ENCODE data around the gene EIF2S2. TPM values are rescaled to one million over a fixed set of nuclear protein-coding genes. Genes with fewer than 3 reads are reported as not detected.

The EIF2S2 gene
- total RNA-seq, 1 experiment from 2014 or later, result 124 TPM

DNA sequence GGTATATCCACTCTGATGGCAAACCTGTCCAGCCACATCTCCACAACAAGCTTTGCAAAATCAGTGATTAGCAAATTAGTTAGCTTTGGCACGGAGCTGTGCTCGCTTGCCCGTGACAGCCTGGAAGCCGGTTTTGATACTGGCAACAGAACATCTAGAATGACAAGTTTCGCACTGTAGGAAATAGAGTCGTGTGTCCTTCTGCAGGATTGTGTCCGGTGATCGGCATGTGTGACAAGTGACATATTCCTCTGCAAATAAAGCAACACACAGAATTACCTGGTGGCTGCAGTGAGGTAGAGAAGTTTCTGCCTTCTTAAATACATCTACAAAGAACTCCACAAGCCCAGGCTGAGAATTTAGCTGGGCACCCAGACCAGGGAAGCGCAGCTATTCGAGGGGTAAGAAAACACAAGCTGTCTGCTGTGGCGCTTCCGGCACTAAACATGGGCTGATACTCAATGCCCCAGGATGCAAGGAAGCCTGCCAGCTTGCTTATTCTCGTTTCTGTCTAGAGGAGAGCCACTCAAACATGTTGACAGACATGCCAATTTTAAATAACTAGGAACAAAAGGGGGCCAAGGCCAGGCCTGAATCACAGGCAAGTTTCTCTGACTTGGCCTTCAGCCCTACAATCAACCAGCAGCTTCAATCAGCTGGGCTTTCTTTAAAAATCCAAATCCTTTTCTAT, 22.2 kb downstream of the EIF2S2 start:
- ATAC-seq (no peak), DNase-seq (ENCODE audit: low spot score) (no peak)
- H3K36me3 Mint-ChIP-seq, result peaks cover 66% of the 10 kb centered on the region
- H3K4me1 Mint-ChIP-seq, result no peaks in the 10 kb centered on the region
- TF ChIP-seq IRF2 (CRISPR knock-in tag; IDR thresholded peaks at IDR 0.05; ENCODE audit: borderline replicate concordance, low read depth) (no peak), OVOL2 (CRISPR knock-in tag; IDR thresholded peaks at IDR 0.05; ENCODE audit: borderline replicate concordance) (no peak), TEAD4 (CRISPR knock-in tag; IDR thresholded peaks at IDR 0.05) (no peak), ZNF138 (CRISPR knock-in tag; conservative IDR thresholded peaks at IDR 0.05) (no peak)
- TF ChIP-seq, protein P1, sequence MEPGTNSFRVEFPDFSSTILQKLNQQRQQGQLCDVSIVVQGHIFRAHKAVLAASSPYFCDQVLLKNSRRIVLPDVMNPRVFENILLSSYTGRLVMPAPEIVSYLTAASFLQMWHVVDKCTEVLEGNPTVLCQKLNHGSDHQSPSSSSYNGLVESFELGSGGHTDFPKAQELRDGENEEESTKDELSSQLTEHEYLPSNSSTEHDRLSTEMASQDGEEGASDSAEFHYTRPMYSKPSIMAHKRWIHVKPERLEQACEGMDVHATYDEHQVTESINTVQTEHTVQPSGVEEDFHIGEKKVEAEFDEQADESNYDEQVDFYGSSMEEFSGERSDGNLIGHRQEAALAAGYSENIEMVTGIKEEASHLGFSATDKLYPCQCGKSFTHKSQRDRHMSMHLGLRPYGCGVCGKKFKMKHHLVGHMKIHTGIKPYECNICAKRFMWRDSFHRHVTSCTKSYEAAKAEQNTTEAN (CRISPR knock-in tag; IDR thresholded peaks at IDR 0.05), result no peak
- H3K27ac Mint-ChIP-seq, result peak overlapping the region; percentile 53
- ChIA-PET POLR2A (interaction anchor here (1.2 kb wide), 1 partner anchor 22 kb away, joined by 3 read pairs; the partner anchor contains the start of gene EIF2S2), CTCF (no interaction called here)
- no peaks in the 10 kb centered on the region for H3K27me3 Mint-ChIP-seq (ENCODE audit: low read depth)
- H3K9me3 Mint-ChIP-seq, result no peaks in the 10 kb centered on the region
- H3K4me3 Mint-ChIP-seq, result no peak overlapping the region

DNA sequence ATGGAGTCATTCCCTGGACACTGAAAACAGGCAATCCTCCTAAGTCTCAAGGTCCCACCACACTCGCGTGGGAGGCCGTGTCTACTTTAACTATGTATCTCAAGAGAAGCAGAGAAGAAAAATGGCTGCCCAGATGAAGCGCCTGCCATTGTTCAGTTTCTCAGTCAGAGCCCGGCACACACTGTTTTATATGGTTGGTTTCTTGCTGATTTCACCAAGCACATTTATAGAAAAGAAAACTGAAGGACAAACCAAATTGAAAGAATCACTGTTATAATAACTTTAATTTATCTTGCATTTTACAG, 22.9 kb downstream of the EIF2S2 start:
- Mint-ChIP-seq H3K36me3 (peaks cover 66% of the 10 kb centered on the region), H3K27ac (no peak overlapping the region), H3K9me3 (no peaks in the 10 kb centered on the region), H3K27me3 (ENCODE audit: low read depth) (no peaks in the 10 kb centered on the region), H3K4me1 (no peaks in the 10 kb centered on the region), H3K4me3 (no peak overlapping the region)
- TF ChIP-seq CBFB (CRISPR knock-in tag; IDR thresholded peaks at IDR 0.05; ENCODE audit: low read depth) (no peak), MXD4 (CRISPR knock-in tag; IDR thresholded peaks at IDR 0.05; ENCODE audit: borderline replicate concordance) (no peak), FOXP1 (CRISPR knock-in tag; IDR thresholded peaks at IDR 0.05; ENCODE audit: borderline replicate concordance) (no peak), PRRX2 (CRISPR knock-in tag; IDR thresholded peaks at IDR 0.05) (no peak), NFYB (CRISPR knock-in tag; conservative IDR thresholded peaks at IDR 0.05; ENCODE audit: low read depth) (no peak), TEAD1 (CRISPR knock-in tag; IDR thresholded peaks at IDR 0.05) (no peak), ETV6 (CRISPR knock-in tag; IDR thresholded peaks at IDR 0.05) (no peak), EMX1 (CRISPR knock-in tag; IDR thresholded peaks at IDR 0.05) (no peak), SP1 (CRISPR knock-in tag; conservative IDR thresholded peaks at IDR 0.05) (no peak), HMGA2 (CRISPR knock-in tag; IDR thresholded peaks at IDR 0.05) (no peak), NR2C2 (CRISPR knock-in tag; IDR thresholded peaks at IDR 0.05) (no peak)
- TF ChIP-seq, protein P2, sequence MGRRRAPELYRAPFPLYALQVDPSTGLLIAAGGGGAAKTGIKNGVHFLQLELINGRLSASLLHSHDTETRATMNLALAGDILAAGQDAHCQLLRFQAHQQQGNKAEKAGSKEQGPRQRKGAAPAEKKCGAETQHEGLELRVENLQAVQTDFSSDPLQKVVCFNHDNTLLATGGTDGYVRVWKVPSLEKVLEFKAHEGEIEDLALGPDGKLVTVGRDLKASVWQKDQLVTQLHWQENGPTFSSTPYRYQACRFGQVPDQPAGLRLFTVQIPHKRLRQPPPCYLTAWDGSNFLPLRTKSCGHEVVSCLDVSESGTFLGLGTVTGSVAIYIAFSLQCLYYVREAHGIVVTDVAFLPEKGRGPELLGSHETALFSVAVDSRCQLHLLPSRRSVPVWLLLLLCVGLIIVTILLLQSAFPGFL (CRISPR knock-in tag; IDR thresholded peaks at IDR 0.05; ENCODE audit: borderline replicate concordance), result no peak
- TF ChIP-seq, protein P3, sequence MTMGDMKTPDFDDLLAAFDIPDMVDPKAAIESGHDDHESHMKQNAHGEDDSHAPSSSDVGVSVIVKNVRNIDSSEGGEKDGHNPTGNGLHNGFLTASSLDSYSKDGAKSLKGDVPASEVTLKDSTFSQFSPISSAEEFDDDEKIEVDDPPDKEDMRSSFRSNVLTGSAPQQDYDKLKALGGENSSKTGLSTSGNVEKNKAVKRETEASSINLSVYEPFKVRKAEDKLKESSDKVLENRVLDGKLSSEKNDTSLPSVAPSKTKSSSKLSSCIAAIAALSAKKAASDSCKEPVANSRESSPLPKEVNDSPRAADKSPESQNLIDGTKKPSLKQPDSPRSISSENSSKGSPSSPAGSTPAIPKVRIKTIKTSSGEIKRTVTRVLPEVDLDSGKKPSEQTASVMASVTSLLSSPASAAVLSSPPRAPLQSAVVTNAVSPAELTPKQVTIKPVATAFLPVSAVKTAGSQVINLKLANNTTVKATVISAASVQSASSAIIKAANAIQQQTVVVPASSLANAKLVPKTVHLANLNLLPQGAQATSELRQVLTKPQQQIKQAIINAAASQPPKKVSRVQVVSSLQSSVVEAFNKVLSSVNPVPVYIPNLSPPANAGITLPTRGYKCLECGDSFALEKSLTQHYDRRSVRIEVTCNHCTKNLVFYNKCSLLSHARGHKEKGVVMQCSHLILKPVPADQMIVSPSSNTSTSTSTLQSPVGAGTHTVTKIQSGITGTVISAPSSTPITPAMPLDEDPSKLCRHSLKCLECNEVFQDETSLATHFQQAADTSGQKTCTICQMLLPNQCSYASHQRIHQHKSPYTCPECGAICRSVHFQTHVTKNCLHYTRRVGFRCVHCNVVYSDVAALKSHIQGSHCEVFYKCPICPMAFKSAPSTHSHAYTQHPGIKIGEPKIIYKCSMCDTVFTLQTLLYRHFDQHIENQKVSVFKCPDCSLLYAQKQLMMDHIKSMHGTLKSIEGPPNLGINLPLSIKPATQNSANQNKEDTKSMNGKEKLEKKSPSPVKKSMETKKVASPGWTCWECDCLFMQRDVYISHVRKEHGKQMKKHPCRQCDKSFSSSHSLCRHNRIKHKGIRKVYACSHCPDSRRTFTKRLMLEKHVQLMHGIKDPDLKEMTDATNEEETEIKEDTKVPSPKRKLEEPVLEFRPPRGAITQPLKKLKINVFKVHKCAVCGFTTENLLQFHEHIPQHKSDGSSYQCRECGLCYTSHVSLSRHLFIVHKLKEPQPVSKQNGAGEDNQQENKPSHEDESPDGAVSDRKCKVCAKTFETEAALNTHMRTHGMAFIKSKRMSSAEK (CRISPR knock-in tag; IDR thresholded peaks at IDR 0.05; ENCODE audit: borderline replicate concordance), result no peak
- ChIA-PET POLR2A (interaction anchor here (1.2 kb wide), 1 partner anchor 23 kb away, joined by 3 read pairs; the partner anchor contains the start of gene EIF2S2), CTCF (interaction anchor here (0.9 kb wide), 1 partner anchor 226 kb away, joined by 4 read pairs; no protein-coding TSS in a partner anchor)
- no peak for DNase-seq (ENCODE audit: low spot score)
- ATAC-seq, result no peak

All from WTC11 (cell line).